Neural cell (in vitro differentiated cells): ENCODE measurements around the gene CAPN5. TPM values are rescaled to one million over a fixed set of nuclear protein-coding genes. Genes with fewer than 3 reads are reported as not detected.

ENCODE experiments used
- H2AFZ ChIP-seq: fragments of 200-600, 300-800 bp; sonication (generic), shearing (Covaris generic); 2 replicates; pipeline ENCODE4 v1.6.0; 2014; ENCODE audit warnings: low read depth, mild to moderate bottlenecking, antibody characterized with exemption, low read length, moderate library complexity
- H3F3A ChIP-seq: fragments of 200-600 bp; shearing (Covaris generic); 2 replicates; pipeline ENCODE4 v1.6.1; 2016; ENCODE audit warnings: mild to moderate bottlenecking, moderate library complexity, mixed read lengths, antibody characterized with exemption, low read length; ENCODE audit not compliant: insufficient read depth, poor library complexity, severe bottlenecking
- H3K27ac ChIP-seq: fragments of 200-600, 300-800 bp; sonication (generic), shearing (Covaris generic); 2 replicates; pipeline ENCODE4 v1.5.1; 2014; ENCODE audit warnings: mild to moderate bottlenecking, low read length, moderate library complexity
- H3K27me3 ChIP-seq: fragments of 300-800, 200-600 bp; sonication (generic), shearing (Covaris generic); 2 replicates; pipeline ENCODE4 v1.6.0; 2014; ENCODE audit warnings: mild to moderate bottlenecking, low read depth, low read length, moderate library complexity; ENCODE audit not compliant: insufficient read depth
- H3K36me3 ChIP-seq: fragments of 300-800, 200-600 bp; sonication (generic), shearing (Covaris generic); 2 replicates; pipeline ENCODE4 v1.5.1; 2014; ENCODE audit warnings: mild to moderate bottlenecking, antibody characterized with exemption, low read length, moderate library complexity; ENCODE audit not compliant: insufficient read depth
- H3K4me2 ChIP-seq: fragments of 300-800, 200-600 bp; sonication (generic), shearing (Covaris generic); 2 replicates; pipeline ENCODE4 v1.6.0; 2014; ENCODE audit warnings: mild to moderate bottlenecking, low read length
- H3K4me3 ChIP-seq: fragments of 300-800, 200-600 bp; sonication (generic), shearing (Covaris generic); 2 replicates; pipeline ENCODE4 v1.5.1; 2014; ENCODE audit warnings: mild to moderate bottlenecking, low read length, moderate library complexity
- H3K79me2 ChIP-seq: fragments of 200-600 bp; shearing (Covaris generic); replicated peaks from 2 replicates; pipeline ENCODE4 v1.6.0; 2014; ENCODE audit warnings: mild to moderate bottlenecking, low read length, moderate library complexity; ENCODE audit not compliant: insufficient read depth
- H3K9ac ChIP-seq: fragments of 300-800, 200-600 bp; sonication (generic), shearing (Covaris generic); 2 replicates; pipeline ENCODE4 v1.6.1; 2016; ENCODE audit warnings: mild to moderate bottlenecking, low read length, mixed read lengths
- H3K9me2 ChIP-seq: fragments of 200-600 bp; shearing (Covaris generic); 2 replicates; pipeline ENCODE4 v1.6.1; 2016; ENCODE audit warnings: mild to moderate bottlenecking, low read length, mixed read lengths; ENCODE audit not compliant: insufficient read depth
- H3K9me3 ChIP-seq: fragments of 200-600, 300-800 bp; sonication (generic), shearing (Covaris generic); 2 replicates; pipeline ENCODE4 v1.6.1; 2016; ENCODE audit warnings: mild to moderate bottlenecking, mixed run types, low read length, moderate library complexity, mixed read lengths
- H4K20me1 ChIP-seq: fragments of 200-600 bp; shearing (Covaris generic); 2 replicates; pipeline ENCODE4 v1.6.1; 2016; ENCODE audit warnings: mild to moderate bottlenecking, mixed run types; ENCODE audit not compliant: insufficient read depth
- EP300 ChIP-seq: fragments of 450-650 bp; conservative IDR thresholded peaks from 2 replicates; pipeline ENCODE4 v1.6.1; 2014; ENCODE audit warnings: antibody characterized with exemption, mild to moderate bottlenecking, moderate library complexity; ENCODE audit not compliant: poor library complexity, severe bottlenecking
- EZH2 ChIP-seq: fragments of 200-600, 300-800 bp; shearing (Covaris generic), sonication (generic); IDR thresholded peaks from 2 replicates; pipeline ENCODE4 v1.6.1; 2014; ENCODE audit warnings: antibody characterized with exemption, low read length, borderline replicate concordance, mild to moderate bottlenecking; ENCODE audit not compliant: insufficient read depth, poor library complexity, severe bottlenecking
- MXI1 ChIP-seq: fragments of 450-650 bp; conservative IDR thresholded peaks from 2 replicates; pipeline ENCODE4 v1.6.1; 2014; ENCODE audit warnings: antibody characterized with exemption, mild to moderate bottlenecking; ENCODE audit not compliant: poor library complexity, severe bottlenecking
- POLR2AphosphoS5 ChIP-seq: IDR thresholded peaks from 2 replicates; pipeline ENCODE4 v1.6.1; 2012
- RAD21 ChIP-seq: fragments of 450-650 bp; conservative IDR thresholded peaks from 2 replicates; pipeline ENCODE4 v1.6.1; 2014; ENCODE audit warnings: antibody characterized with exemption, mild to moderate bottlenecking, moderate library complexity
- SMC3 ChIP-seq: fragments of 450-650 bp; conservative IDR thresholded peaks from 2 replicates; pipeline ENCODE4 v1.6.1; 2014; ENCODE audit warnings: antibody characterized with exemption, mild to moderate bottlenecking, moderate library complexity; ENCODE audit not compliant: poor library complexity
- TAF1 ChIP-seq: IDR thresholded peaks from 2 replicates; pipeline ENCODE4 v1.6.1; 2012; ENCODE audit warnings: low read depth
- polyA plus RNA-seq: library from polyadenylated mRNA; depleted of rRNA; stranded (reverse); fragments of >200 nt; gene quantifications from 2 replicates; pipeline ENCODE4 v1.2.3, GENCODE V29; 2014
- TF ChIP-seq, protein P1 (sequence below): IDR thresholded peaks from 2 replicates; pipeline ENCODE4 v1.6.1; 2012; ENCODE audit warnings: borderline replicate concordance
- TF ChIP-seq, protein P2 (sequence below): fragments of 450-650 bp; IDR thresholded peaks from 2 replicates; pipeline ENCODE4 v1.5.1; 2014; ENCODE audit warnings: antibody characterized with exemption, mild to moderate bottlenecking, moderate library complexity; ENCODE audit not compliant: poor library complexity, severe bottlenecking

The CAPN5 gene
- polyA plus RNA-seq, 1 donor from 2014 or later, result 20.5 TPM

DNA sequence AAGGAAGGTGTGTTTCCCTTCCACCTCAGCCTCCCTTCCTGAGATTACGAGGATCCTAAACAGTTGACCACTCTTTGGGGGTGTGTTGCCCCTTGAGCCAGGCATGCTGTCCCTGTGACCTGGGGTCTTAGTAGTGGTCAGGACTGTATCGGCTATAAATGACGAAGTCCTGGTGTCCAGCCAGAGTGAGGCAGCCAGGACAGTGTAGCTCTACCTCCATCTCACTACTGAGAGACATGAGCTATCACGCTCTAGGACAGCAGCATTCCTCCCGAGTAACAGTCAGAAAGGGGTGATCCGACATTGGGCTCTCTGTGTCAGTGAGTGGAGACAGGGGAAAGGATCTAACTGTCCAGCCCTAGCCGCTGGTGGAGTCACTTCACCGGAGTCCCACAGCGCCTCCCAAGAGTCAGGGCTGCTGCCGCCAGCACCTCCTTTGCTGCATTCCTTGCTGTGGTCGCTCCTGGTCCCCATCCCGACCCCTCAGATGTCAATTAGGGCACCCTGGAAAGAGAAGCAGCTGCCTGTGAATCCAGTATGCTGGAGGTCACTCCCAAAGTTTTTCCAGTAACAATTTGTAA lies 35.8 kb upstream of the CAPN5 start:
- H3K9ac ChIP-seq, result no peak overlapping the region

DNA sequence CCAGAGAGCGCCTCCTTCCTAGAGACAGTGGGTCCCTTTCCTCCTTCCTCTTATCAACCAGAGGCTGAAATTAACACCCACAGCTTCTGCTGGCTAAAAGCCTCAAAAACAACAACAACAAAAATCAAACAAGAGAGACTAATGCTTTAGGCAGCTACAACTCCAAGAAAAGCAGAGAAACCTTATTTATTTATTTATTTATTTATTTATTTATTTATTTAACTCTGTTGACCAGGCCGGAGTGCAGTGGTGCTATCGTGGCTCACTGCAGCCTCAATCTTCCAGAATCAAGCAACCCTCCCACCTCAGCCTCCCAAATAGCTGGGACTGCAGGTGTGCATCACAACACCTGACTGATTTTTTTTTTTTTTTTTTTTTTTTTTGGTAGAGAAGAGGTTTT lies 35.2 kb upstream of the CAPN5 start:
- Histone ChIP-seq H3F3A (no peaks in the 10 kb centered on the region), H3K4me2 (no peak overlapping the region), H3K4me3 (no peak overlapping the region), H3K9me3 (no peaks in the 10 kb centered on the region), H2AFZ (no peak overlapping the region), H3K36me3 (no peaks in the 10 kb centered on the region), H3K27me3 (no peaks in the 10 kb centered on the region), H4K20me1 (no peaks in the 10 kb centered on the region), H3K9ac (no peak overlapping the region), H3K79me2 (no peaks in the 10 kb centered on the region), H3K27ac (no peak overlapping the region), H3K9me2 (no peaks in the 10 kb centered on the region)
- TF ChIP-seq MXI1 (no peak), EP300 (no peak), RAD21 (no peak), POLR2AphosphoS5 (no peak), TAF1 (no peak), SMC3 (no peak), EZH2 (no peak)
- TF ChIP-seq, protein P1, sequence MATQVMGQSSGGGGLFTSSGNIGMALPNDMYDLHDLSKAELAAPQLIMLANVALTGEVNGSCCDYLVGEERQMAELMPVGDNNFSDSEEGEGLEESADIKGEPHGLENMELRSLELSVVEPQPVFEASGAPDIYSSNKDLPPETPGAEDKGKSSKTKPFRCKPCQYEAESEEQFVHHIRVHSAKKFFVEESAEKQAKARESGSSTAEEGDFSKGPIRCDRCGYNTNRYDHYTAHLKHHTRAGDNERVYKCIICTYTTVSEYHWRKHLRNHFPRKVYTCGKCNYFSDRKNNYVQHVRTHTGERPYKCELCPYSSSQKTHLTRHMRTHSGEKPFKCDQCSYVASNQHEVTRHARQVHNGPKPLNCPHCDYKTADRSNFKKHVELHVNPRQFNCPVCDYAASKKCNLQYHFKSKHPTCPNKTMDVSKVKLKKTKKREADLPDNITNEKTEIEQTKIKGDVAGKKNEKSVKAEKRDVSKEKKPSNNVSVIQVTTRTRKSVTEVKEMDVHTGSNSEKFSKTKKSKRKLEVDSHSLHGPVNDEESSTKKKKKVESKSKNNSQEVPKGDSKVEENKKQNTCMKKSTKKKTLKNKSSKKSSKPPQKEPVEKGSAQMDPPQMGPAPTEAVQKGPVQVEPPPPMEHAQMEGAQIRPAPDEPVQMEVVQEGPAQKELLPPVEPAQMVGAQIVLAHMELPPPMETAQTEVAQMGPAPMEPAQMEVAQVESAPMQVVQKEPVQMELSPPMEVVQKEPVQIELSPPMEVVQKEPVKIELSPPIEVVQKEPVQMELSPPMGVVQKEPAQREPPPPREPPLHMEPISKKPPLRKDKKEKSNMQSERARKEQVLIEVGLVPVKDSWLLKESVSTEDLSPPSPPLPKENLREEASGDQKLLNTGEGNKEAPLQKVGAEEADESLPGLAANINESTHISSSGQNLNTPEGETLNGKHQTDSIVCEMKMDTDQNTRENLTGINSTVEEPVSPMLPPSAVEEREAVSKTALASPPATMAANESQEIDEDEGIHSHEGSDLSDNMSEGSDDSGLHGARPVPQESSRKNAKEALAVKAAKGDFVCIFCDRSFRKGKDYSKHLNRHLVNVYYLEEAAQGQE, result no peak
- TF ChIP-seq, protein P2, sequence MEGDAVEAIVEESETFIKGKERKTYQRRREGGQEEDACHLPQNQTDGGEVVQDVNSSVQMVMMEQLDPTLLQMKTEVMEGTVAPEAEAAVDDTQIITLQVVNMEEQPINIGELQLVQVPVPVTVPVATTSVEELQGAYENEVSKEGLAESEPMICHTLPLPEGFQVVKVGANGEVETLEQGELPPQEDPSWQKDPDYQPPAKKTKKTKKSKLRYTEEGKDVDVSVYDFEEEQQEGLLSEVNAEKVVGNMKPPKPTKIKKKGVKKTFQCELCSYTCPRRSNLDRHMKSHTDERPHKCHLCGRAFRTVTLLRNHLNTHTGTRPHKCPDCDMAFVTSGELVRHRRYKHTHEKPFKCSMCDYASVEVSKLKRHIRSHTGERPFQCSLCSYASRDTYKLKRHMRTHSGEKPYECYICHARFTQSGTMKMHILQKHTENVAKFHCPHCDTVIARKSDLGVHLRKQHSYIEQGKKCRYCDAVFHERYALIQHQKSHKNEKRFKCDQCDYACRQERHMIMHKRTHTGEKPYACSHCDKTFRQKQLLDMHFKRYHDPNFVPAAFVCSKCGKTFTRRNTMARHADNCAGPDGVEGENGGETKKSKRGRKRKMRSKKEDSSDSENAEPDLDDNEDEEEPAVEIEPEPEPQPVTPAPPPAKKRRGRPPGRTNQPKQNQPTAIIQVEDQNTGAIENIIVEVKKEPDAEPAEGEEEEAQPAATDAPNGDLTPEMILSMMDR, result no peak

More for the DNA sequence above, 35.8 kb upstream of the CAPN5 start:
- Histone ChIP-seq H3K9me2 (no peaks in the 10 kb centered on the region), H3K4me3 (no peak overlapping the region), H3K36me3 (no peaks in the 10 kb centered on the region), H2AFZ (no peak overlapping the region), H3K27me3 (no peaks in the 10 kb centered on the region), H3K9me3 (no peaks in the 10 kb centered on the region), H3K79me2 (no peaks in the 10 kb centered on the region), H3K27ac (no peak overlapping the region), H3F3A (no peaks in the 10 kb centered on the region), H3K4me2 (no peak overlapping the region), H4K20me1 (no peaks in the 10 kb centered on the region)
- TF ChIP-seq TAF1 (no peak), EP300 (no peak), EZH2 (no peak), RAD21 (no peak), MXI1 (no peak), POLR2AphosphoS5 (no peak), SMC3 (no peak)
- TF ChIP-seq, protein P1, result no peak
- TF ChIP-seq, protein P2, result no peak
